NT2/D1 (cell line): ENCODE measurements around the gene GPRC5C.

Experiments used
- DNase-seq: peaks from one replicate; pipeline ENCODE4 v3.0.0-alpha.2; 2011; ENCODE audit warnings: low read depth, low spot score
- H3K27me3 ChIP-seq: 2 replicates; pipeline ENCODE4 v1.6.0; 2011; ENCODE audit warnings: mild to moderate bottlenecking; ENCODE audit not compliant: insufficient read length, insufficient read depth
- H3K36me3 ChIP-seq: 2 replicates; pipeline ENCODE4 v1.6.1; 2011; ENCODE audit warnings: mild to moderate bottlenecking, low read length, mixed read lengths; ENCODE audit not compliant: insufficient read depth, insufficient read length
- H3K4me1 ChIP-seq: 2 replicates; pipeline ENCODE4 v1.5.1; 2011; ENCODE audit not compliant: insufficient read depth, insufficient read length
- H3K4me3 ChIP-seq: 2 replicates; pipeline ENCODE4 v1.5.1; 2011; ENCODE audit warnings: low read depth; ENCODE audit not compliant: insufficient read length
- H3K9ac ChIP-seq: 2 replicates; pipeline ENCODE4 v1.6.0; 2011; ENCODE audit warnings: low read depth; ENCODE audit not compliant: insufficient read length
- H3K9me3 ChIP-seq: 2 replicates; pipeline ENCODE4 v1.5.1; 2011; ENCODE audit warnings: mild to moderate bottlenecking, low read length; ENCODE audit not compliant: insufficient read depth
- SUZ12 ChIP-seq: IDR thresholded peaks from 2 replicates; pipeline ENCODE4 v1.6.1; 2011; ENCODE audit not compliant: insufficient read length, insufficient read depth; ENCODE audit errors: extremely low read depth
- YY1 ChIP-seq: IDR thresholded peaks from 2 replicates; pipeline ENCODE4 v1.6.1; 2011; ENCODE audit not compliant: insufficient read length, insufficient read depth
- ZNF274 ChIP-seq: IDR thresholded peaks from 2 replicates; pipeline ENCODE4 v1.6.1; 2011; ENCODE audit warnings: mild to moderate bottlenecking, low read depth, low read length

GPRC5C gene

DNA sequence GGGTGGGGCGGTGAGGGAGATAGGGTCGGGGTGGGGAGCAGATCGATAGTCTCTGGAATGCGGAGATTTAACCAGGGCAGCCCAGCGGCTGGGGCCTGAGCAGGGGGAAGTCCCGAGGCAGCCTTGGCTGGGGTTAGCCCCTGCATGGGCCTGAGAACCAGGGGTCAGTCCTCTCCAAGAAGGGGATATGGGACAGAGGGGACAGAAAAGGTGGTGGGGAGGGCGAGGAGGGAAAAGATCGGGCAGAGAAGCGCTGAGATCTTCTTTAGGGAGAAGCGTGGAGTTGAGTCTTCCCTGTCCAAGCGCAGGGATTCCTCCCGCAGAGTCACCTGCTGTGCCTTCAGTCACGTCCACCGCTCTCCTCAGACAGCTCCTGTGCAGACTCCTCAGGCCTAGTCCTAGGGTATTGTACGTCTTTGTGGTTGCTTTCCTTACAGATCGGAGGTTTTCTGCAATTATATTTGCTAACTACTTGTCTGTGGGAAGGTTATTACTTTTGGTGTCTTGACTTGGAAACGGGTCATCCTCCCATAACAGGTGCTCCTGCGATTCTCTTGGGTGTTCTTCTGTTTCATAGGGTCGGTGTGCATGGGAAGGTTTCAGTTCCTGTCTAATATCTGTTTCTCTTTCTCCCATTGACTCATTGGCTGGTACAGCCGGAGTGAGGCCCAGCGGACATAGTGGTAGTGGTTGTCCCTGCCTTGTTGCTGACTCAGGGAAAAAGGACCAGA, 35.5 kb downstream of the GPRC5C start:
- no peak for DNase-seq
- H3K36me3 ChIP-seq = no peaks in the 10 kb centered on the region
- H3K4me1 ChIP-seq = peaks cover 7% of the 10 kb centered on the region
- no peaks in the 10 kb centered on the region for H3K9me3 ChIP-seq
- TF ChIP-seq YY1 (no peak), ZNF274 (no peak), SUZ12 (no peak)
- no peak overlapping the region for H3K9ac ChIP-seq
- H3K27me3 ChIP-seq = no peaks in the 10 kb centered on the region
- H3K4me3 ChIP-seq = no peak overlapping the region

DNA sequence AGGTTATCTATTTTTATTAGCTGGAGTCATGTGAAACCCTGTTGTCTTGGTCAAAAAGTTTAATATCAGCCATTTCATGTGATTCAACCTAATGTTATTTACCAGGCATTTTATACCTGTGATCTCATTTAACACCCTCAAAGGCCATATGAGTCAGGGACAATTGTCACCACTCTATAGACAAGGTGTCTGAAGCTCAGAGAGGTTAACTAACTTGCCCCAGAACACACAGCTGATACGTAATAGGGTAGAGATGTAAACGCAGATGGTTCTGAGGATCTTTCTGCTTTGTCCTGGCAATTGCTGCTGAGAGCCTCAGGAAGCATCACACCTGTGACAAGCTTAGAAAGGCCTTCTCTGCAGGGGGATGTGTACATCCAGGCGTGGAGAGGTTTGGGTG, 39.5 kb downstream of the GPRC5C start:
- Histone ChIP-seq H3K9me3 (peaks cover 21% of the 10 kb centered on the region; the same call in 1 of the 2 replicates), H3K27me3 (no peaks in the 10 kb centered on the region), H3K9ac (no peak overlapping the region), H3K4me3 (no peak overlapping the region), H3K36me3 (no peaks in the 10 kb centered on the region), H3K4me1 (peaks cover 2% of the 10 kb centered on the region)
- TF ChIP-seq ZNF274 = no peak
- TF ChIP-seq YY1 = no peak
- no peak for TF ChIP-seq SUZ12
- no peak for DNase-seq

DNA sequence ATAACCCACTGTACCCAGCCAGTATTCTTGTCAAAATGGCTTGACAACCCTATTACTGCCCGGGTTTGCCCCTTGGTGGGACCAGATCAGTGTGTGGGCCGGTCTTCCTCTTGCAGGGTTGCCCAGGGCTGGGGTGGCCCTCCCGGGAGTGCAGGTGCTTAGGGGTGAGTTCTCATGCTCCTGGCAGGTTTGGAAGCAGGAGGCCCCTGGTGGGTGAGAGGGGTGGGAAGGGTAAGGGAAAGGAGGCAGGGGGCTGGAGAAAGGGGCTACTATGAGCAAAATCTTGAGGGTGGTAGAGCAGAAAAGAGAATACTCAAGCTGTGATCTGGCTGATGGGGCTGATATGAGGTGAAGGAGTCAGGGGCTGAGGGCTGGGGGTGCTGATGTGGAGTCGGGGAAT, 41.0 kb downstream of the GPRC5C start:
- DNase-seq = no peak
- Histone ChIP-seq H3K27me3 (no peaks in the 10 kb centered on the region), H3K9ac (no peak overlapping the region), H3K36me3 (no peaks in the 10 kb centered on the region), H3K4me1 (no peaks in the 10 kb centered on the region), H3K4me3 (no peak overlapping the region), H3K9me3 (peaks cover 27% of the 10 kb centered on the region; the same call in 1 of the 2 replicates)
- no peak for TF ChIP-seq SUZ12
- no peak for TF ChIP-seq ZNF274
- no peak for TF ChIP-seq YY1

DNA sequence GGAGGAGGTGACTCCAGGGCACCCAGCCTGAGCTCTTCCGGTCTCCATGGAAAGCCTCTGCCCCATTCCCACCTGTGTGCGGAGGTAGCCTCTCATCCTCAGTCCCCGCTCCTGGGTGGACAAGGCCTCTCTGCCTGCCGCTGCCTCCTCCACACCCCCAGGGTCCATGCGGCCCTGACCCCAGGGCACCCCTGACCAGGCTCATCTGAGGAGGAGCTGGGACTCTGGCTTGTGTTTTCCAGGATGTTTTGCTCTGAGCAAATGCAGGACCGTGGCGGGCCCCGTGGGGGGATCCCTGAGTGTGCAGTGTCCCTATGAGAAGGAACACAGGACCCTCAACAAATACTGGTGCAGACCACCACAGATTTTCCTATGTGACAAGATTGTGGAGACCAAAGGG, 41.4 kb downstream of the GPRC5C start:
- H3K36me3 ChIP-seq = no peaks in the 10 kb centered on the region
- DNase-seq = no peak
- H3K9ac ChIP-seq = no peak overlapping the region
- TF ChIP-seq ZNF274 (no peak), SUZ12 (no peak), YY1 (no peak)
- H3K27me3 ChIP-seq = no peaks in the 10 kb centered on the region
- H3K4me3 ChIP-seq = no peak overlapping the region
- no peaks in the 10 kb centered on the region for H3K4me1 ChIP-seq
- H3K9me3 ChIP-seq = peaks cover 27% of the 10 kb centered on the region; the same call in 1 of the 2 replicates

DNA sequence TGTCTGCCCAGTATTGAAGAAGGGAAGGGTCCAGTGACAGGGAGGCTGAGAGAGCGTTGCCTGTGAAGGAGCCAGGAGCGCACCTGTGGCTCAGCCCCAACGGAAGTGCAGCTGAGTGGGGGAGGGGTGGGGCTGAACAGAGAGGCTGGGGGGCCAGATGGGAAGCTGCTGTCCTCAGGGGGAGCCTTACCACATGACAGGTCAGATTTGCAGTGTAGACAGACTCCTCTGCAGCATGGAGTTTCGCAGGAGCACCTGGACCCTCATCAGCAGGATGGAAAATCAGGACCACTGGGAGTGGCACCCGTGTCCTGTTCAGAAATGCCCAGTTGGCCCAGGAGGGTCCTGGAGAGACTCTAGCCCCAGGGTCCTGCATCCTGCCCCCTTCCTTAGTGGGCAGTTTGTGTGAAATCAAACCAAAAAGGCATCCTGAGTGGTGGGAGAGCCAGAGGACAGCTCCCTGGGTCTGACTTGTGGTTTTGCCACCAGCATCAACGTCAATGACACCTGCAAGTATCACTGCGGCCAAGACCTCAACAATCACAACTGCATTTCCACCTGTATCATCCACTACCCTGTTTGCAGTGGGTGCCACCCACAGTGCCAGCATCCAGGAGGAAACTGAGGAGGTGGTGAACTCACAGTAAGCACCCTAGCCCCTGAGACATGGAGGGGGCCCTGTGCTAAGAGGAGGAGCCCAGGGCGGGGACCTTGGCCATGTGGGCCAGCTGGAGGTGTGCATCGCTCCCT, 42.3 kb downstream of the GPRC5C start:
- no peak overlapping the region for H3K4me3 ChIP-seq
- no peak overlapping the region for H3K9ac ChIP-seq
- peaks cover 27% of the 10 kb centered on the region; the same call in 1 of the 2 replicates for H3K9me3 ChIP-seq
- no peaks in the 10 kb centered on the region for H3K27me3 ChIP-seq
- DNase-seq = no peak
- no peak for TF ChIP-seq SUZ12
- TF ChIP-seq ZNF274 = no peak
- no peak for TF ChIP-seq YY1
- H3K4me1 ChIP-seq = no peaks in the 10 kb centered on the region
- no peaks in the 10 kb centered on the region for H3K36me3 ChIP-seq

DNA sequence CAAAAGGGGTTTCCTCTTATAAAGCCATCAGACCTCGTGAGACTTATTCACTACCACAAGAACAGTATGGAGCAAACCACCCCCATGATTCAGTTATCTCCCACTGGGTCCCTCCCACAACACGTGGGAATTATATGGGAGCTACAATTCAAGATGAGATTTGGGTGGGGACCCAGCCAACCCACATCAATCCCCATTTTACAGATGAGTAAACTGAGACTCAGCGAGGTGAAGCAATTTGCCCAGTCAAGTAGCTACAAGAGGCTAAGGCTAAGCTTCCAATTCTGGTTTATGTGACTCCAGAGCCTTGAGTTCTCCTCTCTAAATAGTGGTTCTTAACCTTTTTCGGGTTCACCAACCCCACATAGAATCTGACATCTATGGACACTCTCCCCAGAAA, 43.3 kb downstream of the GPRC5C start:
- DNase-seq = no peak
- H3K4me1 ChIP-seq = no peaks in the 10 kb centered on the region
- H3K9ac ChIP-seq = no peak overlapping the region
- peaks cover 27% of the 10 kb centered on the region; the same call in 1 of the 2 replicates for H3K9me3 ChIP-seq
- H3K27me3 ChIP-seq = no peaks in the 10 kb centered on the region
- no peak for TF ChIP-seq YY1
- no peak for TF ChIP-seq ZNF274
- TF ChIP-seq SUZ12 = no peak
- no peak overlapping the region for H3K4me3 ChIP-seq
- H3K36me3 ChIP-seq = no peaks in the 10 kb centered on the region

DNA sequence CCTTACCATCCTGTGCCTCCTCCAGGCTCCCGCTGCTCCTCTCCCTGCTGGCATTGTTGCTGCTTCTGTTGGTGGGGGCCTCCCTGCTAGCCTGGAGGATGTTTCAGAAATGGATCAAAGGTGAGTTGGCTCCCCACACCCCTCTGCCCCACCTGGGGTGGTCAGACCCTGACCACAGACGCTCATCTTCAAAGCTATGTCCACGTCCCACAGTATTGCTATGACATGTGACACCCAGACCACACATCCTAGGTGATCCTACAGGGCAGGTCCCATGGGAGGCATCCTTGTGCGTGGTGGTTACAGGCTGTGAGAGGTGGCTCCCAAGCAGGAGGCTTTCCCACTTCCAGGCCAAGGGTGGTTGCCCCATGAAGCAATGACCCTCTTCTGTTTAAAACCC, 45.5 kb downstream of the GPRC5C start:
- no peak overlapping the region for H3K4me3 ChIP-seq
- H3K4me1 ChIP-seq = no peaks in the 10 kb centered on the region
- no peak for DNase-seq
- H3K36me3 ChIP-seq = no peaks in the 10 kb centered on the region
- peaks cover 27% of the 10 kb centered on the region; the same call in 1 of the 2 replicates for H3K9me3 ChIP-seq
- H3K27me3 ChIP-seq = no peaks in the 10 kb centered on the region
- no peak for TF ChIP-seq ZNF274
- TF ChIP-seq SUZ12 = no peak
- TF ChIP-seq YY1 = no peak
- no peak overlapping the region for H3K9ac ChIP-seq
